Spinal cord (tissue), 4 donors: Measurements from ENCODE around the gene SFN. TPM values are rescaled to one million over a fixed set of nuclear protein-coding genes. Genes with fewer than 3 reads are reported as not detected.

Experiments used
- polyA plus RNA-seq, 2 donors: library from polyadenylated mRNA; unstranded; fragments of 120-200 nt; gene quantifications; one replicate each; pipeline ENCODE4 v1.2.1, GENCODE V29; 2013; ENCODE audit not compliant: insufficient read length in 2 of 2
- small RNA-seq: library from RNA; depleted of rRNA; stranded (forward); fragments of <200 nt; gene quantifications from one replicate; pipeline ENCODE3, GENCODE V24; 2014; ENCODE audit warnings: low replicate concordance
- total RNA-seq, 2 donors: library from RNA; depleted of rRNA in 1 of 2; stranded (reverse); fragments of 120-200 nt in 1 of 2; fragments of >200 nt in 1 of 2; gene quantifications; one replicate each; pipeline versions ENCODE4 v1.2.3 to v1.2.4, GENCODE V29; 2013 to 2014

SFN gene
- total and polyA plus RNA-seq, 4 donors = 0.30 to 0.66 (median 0.32) TPM; not detected in 1

Small RNA genes within 50 kb of the gene (small RNA-seq; reads per million reads assigned to genes)
- not detected for gene RN7SL165P

Other genes with a start within 250 kb of the SFN start
- 10 to 100 TPM; 36.0 to 38.2 TPM for gene ARID1A, start 167.1 kb upstream of the SFN start, total RNA-seq
- gene ARID1A, start 167.1 kb upstream of the SFN start, polyA plus RNA-seq = 10 to 100 TPM; 85.3 to 88.3 TPM
- 10 to 100 TPM; 12.3 to 15.6 TPM for gene PIGV, start 75.2 kb upstream of the SFN start, total RNA-seq
- 10 to 100 TPM in 1 of 2 donors, 1 to 10 TPM in 1; 9.2 to 10.7 TPM for gene PIGV, start 75.2 kb upstream of the SFN start, polyA plus RNA-seq
- gene ZDHHC18, start 36.5 kb upstream of the SFN start, total RNA-seq = 10 to 100 TPM in 1 of 2 donors, 1 to 10 TPM in 1; 6.8 to 15.1 TPM
- gene ZDHHC18, start 36.5 kb upstream of the SFN start, polyA plus RNA-seq = 10 to 100 TPM; 29.1 to 35.3 TPM
- gene GPN2, start 27.1 kb downstream of the SFN start, total RNA-seq = 10 to 100 TPM; 13.2 to 15.9 TPM
- 10 to 100 TPM; 30.0 to 38.4 TPM for gene GPN2, start 27.1 kb downstream of the SFN start, polyA plus RNA-seq
- gene GPATCH3, start 37.3 kb downstream of the SFN start, total RNA-seq = 10 to 100 TPM in 1 of 2 donors, 1 to 10 TPM in 1; 8.4 to 10.8 TPM
- 10 to 100 TPM; 14.0 to 14.8 TPM for gene GPATCH3, start 37.3 kb downstream of the SFN start, polyA plus RNA-seq
- not detected for gene NR0B2, start 50.8 kb downstream of the SFN start, total RNA-seq
- not detected for gene NR0B2, start 50.8 kb downstream of the SFN start, polyA plus RNA-seq
- gene NUDC, start 58.6 kb downstream of the SFN start, total RNA-seq = 10 to 100 TPM; 25.6 to 47.3 TPM
- 100 to 1,000 TPM; 118 to 119 TPM for gene NUDC, start 58.6 kb downstream of the SFN start, polyA plus RNA-seq
- not detected for gene KDF1, start 97.3 kb downstream of the SFN start, total RNA-seq
- under 1 TPM; 0.24 to 0.26 TPM for gene KDF1, start 97.3 kb downstream of the SFN start, polyA plus RNA-seq
- 10 to 100 TPM in 1 of 2 donors, 1 to 10 TPM in 1; 9.3 to 21.5 TPM for gene TRNP1, start 130.5 kb downstream of the SFN start, total RNA-seq
- gene TRNP1, start 130.5 kb downstream of the SFN start, polyA plus RNA-seq = 10 to 100 TPM; 42.4 to 50.6 TPM
- under 1 TPM; 0.50 to 0.61 TPM for gene TENT5B, start 149.7 kb downstream of the SFN start, total RNA-seq
- gene TENT5B, start 149.7 kb downstream of the SFN start, polyA plus RNA-seq = under 1 TPM; 0.49 to 0.51 TPM